Natural killer cell treated with Interleukin-12 subunit alpha and Interleukin-12 subunit beta and Interleukin-15 and Interleukin-18, amount 100 ng/mL, for 72 hours (primary cell): ENCODE data around the gene RUNDC3A. TPM values are rescaled to one million over a fixed set of nuclear protein-coding genes. Genes with fewer than 3 reads are reported as not detected.

ENCODE experiments used
- ATAC-seq, 2 donors: fragments of 150-1000 bp; cut with Tn5 transposase in 1 of 2; sonication (Bioruptor Pico), chemical (Tn5 transposase) in 1 of 2; 2 replicates each; pipeline ENCODE4 v1.10.0; 2021
- DNase-seq: peaks from one replicate; pipeline ENCODE4 v3.0.0; 2022; ENCODE audit warnings: low spot score
- H3K27ac Mint-ChIP-seq, 2 donors: 1 replicate in 1 of 2; 2 replicates in 1 of 2; pipeline ENCODE4 v1.8.0; 2022; ENCODE audit warnings: mixed read lengths in 2 of 2, mild to moderate bottlenecking in 1 of 2, moderate library complexity in 1 of 2
- H3K27me3 Mint-ChIP-seq, 2 donors: 1 replicate in 1 of 2; 2 replicates in 1 of 2; pipeline ENCODE4 v1.8.0; 2022; ENCODE audit warnings: mixed read lengths in 2 of 2
- H3K36me3 Mint-ChIP-seq: one replicate; pipeline ENCODE4 v1.8.0; 2022; ENCODE audit warnings: mixed read lengths
- H3K4me1 Mint-ChIP-seq, 2 donors: 1 replicate in 1 of 2; 2 replicates in 1 of 2; pipeline ENCODE4 v1.8.0; 2022; ENCODE audit warnings: low read depth in 2 of 2, mixed read lengths in 2 of 2, mild to moderate bottlenecking in 1 of 2
- H3K4me3 Mint-ChIP-seq: one replicate; pipeline ENCODE4 v1.8.0; 2022; ENCODE audit warnings: mixed read lengths
- H3K9me3 Mint-ChIP-seq: 2 replicates; pipeline ENCODE4 v1.8.0; 2022; ENCODE audit warnings: mixed read lengths
- total RNA-seq, 2 donors: library from RNA; stranded (reverse); gene quantifications; one replicate each; pipeline ENCODE4 v1.2.3, GENCODE V29; 2022

Gene RUNDC3A
- total RNA-seq, 2 donors from 2014 or later = 0.48 TPM; not detected in 1

DNA sequence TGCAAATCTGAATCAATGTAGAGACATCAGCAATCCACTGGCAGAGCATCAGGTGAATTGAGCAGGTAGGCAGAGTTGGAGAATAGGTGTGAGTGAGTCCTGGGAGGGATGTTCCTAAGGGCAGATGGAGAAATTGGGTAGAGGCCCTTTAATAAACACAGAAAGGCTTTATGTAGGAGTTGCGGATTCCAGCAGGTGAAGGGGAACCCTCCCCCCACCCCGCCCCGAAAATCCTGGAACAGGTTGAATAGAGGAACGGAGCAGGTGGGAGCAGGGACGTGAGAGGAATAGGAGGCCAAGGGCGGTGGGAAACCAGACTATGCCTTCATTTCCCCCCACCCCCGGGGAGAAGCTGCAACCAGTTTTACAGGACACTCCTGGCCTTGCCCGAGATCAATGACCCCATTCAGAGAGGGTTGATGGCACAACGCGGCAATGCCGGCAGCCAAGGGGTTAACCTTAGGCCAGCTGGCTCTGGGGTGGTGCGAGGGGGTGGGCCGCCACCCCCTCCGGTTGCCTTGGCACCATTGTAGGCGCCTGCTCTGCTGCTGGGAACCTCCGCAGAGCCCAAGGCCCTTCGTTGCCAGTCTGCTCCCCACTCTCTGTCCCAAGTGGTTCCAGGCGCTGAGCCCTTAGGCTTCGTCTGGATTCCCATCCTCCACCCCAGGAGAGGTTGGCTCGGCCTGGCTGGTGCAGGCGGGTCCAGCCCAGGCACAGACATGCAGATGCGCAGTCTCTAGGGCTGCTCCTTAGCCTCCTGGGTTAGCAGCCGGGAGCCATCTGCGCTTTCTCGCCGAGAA is 814 bp upstream of the RUNDC3A start:
- Mint-ChIP-seq H3K4me1 (peaks cover 16 to 20% of the 10 kb centered on the region in 2 donors), H3K9me3 (no peaks in the 10 kb centered on the region), H3K27me3 (peaks cover 22 to 23% of the 10 kb centered on the region in 2 donors), H3K27ac (no peak overlapping the region), H3K36me3 (no peaks in the 10 kb centered on the region), H3K4me3 (peak overlapping the region; percentile 44)
- ATAC-seq (no peak), DNase-seq (no peak)

DNA sequence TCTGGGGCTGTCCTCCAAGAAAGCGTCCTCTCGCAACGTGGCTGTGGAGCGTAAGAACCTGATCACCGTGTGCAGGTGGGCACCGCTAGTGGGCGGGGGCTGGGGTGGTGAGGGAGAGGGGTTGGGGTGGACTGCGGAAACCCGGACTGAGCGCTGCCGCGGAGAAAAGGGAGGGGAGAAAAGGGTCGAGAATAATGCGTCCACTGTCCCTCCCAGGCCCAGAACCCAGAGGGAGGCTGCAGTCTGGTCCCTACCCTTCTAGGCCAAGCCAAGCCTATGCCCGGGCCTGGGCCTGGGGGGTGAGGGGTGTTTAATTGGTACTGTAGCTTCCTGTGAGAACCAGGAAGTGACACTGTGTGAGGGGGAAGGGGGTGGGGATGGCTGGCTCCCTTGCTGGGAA is 464 bp downstream of the RUNDC3A start:
- Mint-ChIP-seq H3K9me3 (no peaks in the 10 kb centered on the region), H3K4me1 (peaks cover 16 to 18% of the 10 kb centered on the region in 2 donors), H3K4me3 (no peak overlapping the region), H3K36me3 (no peaks in the 10 kb centered on the region), H3K27ac (no peak overlapping the region), H3K27me3 (peaks cover 24 to 26% of the 10 kb centered on the region in 2 donors)
- DNase-seq (no peak), ATAC-seq (no peak)

DNA sequence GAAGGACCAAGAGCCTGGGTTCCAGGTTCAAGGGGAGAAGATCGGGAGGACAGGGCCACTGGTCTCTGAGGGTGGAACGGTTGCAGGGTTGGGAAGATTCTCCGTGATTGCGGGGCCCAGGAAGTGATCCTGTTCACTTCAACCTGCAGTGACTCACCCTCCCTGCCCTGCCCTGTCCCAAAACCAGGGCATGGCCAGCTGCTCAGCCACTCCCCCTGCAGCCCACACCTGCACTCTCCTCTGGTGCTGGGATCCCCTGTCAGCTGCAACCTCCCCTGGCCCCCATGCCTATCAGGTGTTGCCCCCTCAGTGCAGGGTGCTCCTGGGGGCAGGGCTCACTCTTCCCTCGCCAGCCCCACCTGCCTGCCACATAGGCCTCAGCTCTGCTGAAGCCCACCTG is 1.1 kb downstream of the RUNDC3A start:
- Mint-ChIP-seq H3K36me3 (no peaks in the 10 kb centered on the region), H3K27me3 (peaks cover 26 to 32% of the 10 kb centered on the region in 2 donors), H3K9me3 (no peaks in the 10 kb centered on the region), H3K4me3 (peak overlapping the region; percentile 50), H3K27ac (no peak overlapping the region), H3K4me1 (peaks cover 13 to 15% of the 10 kb centered on the region in 2 donors)
- DNase-seq (no peak), ATAC-seq (no peak)

DNA sequence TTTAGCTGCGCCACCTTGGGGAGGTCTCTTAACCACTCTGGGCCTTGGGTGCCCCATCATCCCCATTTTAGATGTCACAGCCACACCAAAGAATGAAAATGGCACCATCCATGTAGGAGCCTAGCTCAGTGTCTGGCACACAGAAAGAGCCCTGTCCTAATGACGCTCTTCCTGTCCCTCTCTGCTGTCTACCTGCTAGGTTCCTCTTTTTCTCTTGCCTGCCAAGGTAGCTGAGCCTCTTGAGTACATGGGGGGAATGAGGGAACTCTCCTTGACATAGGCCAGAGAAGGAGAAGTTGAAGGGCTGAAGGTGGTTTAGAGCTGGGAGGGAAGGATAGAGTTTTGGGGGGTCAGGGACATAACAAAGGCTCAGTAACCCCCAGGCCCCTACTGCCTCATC is 1.8 kb downstream of the RUNDC3A start:
- H3K27ac Mint-ChIP-seq = no peak overlapping the region
- H3K27me3 Mint-ChIP-seq = peaks cover 21 to 25% of the 10 kb centered on the region in 2 donors
- DNase-seq = no peak
- H3K4me3 Mint-ChIP-seq = peak overlapping the region; percentile 50
- H3K9me3 Mint-ChIP-seq = no peaks in the 10 kb centered on the region
- no peaks in the 10 kb centered on the region for H3K36me3 Mint-ChIP-seq
- ATAC-seq = no peak
- peaks cover 13 to 15% of the 10 kb centered on the region in 2 donors for H3K4me1 Mint-ChIP-seq

DNA sequence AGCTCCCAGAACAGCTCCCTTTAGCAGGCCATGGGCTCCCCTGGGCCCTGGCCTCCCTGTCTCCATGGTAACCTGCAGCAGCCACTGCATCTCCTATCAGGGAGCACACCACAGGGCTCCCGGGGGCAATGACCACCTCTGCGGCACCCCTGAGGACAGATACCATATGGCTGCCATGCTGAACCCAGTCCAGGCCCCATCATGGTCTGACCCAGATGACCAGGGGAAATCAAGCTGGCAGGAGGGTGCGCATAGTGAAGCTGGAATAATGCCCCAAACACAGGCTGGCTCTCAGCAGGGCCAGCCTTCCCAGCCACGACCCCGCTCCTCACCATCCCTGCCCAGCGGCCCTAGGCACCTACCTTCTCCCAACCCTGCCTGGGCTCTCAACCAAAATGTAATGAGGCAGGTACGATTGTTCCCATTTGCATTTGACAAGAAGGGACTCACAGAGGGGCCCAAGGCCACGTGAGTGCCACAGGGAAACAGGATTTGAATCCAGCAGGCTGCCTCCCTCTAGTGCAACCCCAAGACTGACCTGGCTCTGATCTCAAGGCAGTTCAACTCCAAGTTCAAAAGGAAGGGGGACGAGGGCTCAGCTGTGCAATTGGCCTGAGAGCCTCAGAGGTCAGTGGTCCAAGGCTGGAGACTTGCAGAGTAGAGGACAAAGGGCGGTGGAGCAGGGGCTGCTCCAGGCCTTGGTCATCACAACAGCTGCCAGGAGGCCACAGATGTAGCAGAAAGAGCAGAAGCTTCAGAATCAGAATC is 2.4 kb downstream of the RUNDC3A start:
- no peak for DNase-seq
- Mint-ChIP-seq H3K4me1 (peaks cover 17 to 21% of the 10 kb centered on the region in 2 donors), H3K27ac (no peak overlapping the region), H3K4me3 (no peak overlapping the region), H3K27me3 (peaks cover 26 to 30% of the 10 kb centered on the region in 2 donors), H3K36me3 (no peaks in the 10 kb centered on the region), H3K9me3 (no peaks in the 10 kb centered on the region)
- ATAC-seq = no peak

DNA sequence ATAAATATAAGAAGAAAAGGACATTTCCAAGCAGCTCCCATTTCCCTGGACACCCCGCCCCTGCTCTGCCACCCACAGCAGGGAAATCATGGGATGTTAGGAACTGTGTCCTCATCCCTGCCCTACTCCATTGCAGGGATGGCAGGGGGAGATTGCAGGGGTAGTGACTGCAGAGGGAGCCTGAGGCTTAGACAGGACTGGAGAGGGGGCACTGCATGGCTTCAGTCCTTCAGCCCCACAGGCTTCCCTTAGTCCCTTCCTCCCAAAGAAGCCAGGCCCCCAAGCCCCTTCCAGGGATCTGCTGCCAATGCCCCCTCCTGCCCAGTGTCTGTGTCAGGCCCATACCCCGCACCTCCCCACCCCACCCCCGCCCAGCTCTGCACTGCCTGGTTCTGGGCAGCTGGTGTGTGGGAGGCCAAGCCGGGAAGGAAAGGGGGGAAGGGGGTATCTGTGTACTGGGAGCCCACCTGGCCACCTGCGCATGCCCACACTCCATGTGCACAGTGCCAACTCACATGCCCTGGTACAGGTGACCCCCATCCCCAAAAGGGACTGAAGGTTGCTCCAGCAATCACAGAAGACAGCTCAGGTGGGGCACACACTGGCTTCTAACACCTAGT is 3.3 kb downstream of the RUNDC3A start:
- no peak overlapping the region for H3K4me3 Mint-ChIP-seq
- peaks cover 31% of the 10 kb centered on the region in 2 donors for H3K27me3 Mint-ChIP-seq
- no peaks in the 10 kb centered on the region for H3K36me3 Mint-ChIP-seq
- no peak overlapping the region for H3K27ac Mint-ChIP-seq
- DNase-seq (no peak), ATAC-seq (no peak)
- no peaks in the 10 kb centered on the region for H3K9me3 Mint-ChIP-seq
- peaks cover 22 to 23% of the 10 kb centered on the region in 2 donors for H3K4me1 Mint-ChIP-seq

DNA sequence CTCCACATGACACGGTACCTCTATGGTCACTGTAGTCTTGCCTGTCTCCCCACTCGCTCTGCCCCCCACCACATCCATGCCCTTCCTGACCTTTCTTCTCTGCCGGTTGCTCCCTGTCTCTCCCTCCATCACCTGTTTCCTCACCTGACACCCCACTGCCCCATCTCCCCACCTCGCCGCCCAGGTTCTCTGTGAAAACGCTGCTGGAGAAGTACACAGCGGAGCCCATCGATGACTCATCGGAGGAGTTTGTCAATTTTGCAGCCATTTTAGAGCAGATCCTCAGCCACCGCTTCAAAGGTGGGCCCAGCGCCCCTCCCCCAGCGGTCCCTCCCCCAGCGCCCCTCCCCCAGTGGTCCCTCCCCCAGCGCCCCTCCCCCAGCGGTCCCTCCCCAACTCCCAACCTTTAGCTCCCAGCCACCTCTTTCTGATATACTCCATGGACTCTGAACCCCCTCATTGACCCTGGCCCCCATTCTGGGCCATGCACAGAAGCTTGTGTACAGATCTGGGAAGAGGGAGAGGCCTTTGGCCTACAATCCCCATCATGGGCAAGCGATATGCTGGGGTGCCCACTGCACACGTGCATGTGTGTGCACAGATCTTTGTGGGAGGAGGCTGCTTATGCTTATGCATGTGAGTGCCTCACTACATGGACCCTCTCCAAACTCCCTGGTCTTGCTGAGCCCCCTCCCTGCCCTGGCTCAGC is 4.1 kb downstream of the RUNDC3A start:
- H3K4me1 Mint-ChIP-seq = peaks cover 19 to 21% of the 10 kb centered on the region in 2 donors
- peaks cover 29% of the 10 kb centered on the region in 2 donors for H3K27me3 Mint-ChIP-seq
- DNase-seq = no peak
- H3K27ac Mint-ChIP-seq = no peak overlapping the region
- no peak for ATAC-seq
- H3K9me3 Mint-ChIP-seq = no peaks in the 10 kb centered on the region
- no peaks in the 10 kb centered on the region for H3K36me3 Mint-ChIP-seq
- H3K4me3 Mint-ChIP-seq = no peak overlapping the region

DNA sequence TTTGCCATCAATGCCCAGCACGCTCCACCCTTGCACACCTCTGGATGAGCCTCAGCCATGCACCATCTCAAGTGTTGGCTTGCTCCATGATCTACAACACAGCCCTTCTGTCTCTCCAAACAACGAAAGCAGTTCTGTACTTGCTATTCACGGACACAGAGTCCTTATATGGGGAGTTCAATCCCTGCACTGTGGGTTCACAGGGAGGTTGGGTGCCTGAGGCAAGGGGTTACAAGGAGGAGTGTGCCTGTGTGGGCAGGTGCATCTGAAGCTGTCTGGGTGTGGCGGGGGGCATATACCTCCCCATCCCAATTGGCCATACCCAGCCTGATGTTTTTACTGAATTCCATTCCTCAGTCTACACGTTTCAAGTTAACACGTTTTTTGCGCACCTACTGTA is 5.6 kb downstream of the RUNDC3A start:
- DNase-seq (no peak), ATAC-seq (no peak)
- peaks cover 30 to 31% of the 10 kb centered on the region in 2 donors for H3K27me3 Mint-ChIP-seq
- H3K36me3 Mint-ChIP-seq = no peaks in the 10 kb centered on the region
- H3K27ac Mint-ChIP-seq = no peak overlapping the region
- H3K4me3 Mint-ChIP-seq = no peak overlapping the region
- peaks cover 21 to 22% of the 10 kb centered on the region in 2 donors for H3K4me1 Mint-ChIP-seq
- H3K9me3 Mint-ChIP-seq = no peaks in the 10 kb centered on the region

DNA sequence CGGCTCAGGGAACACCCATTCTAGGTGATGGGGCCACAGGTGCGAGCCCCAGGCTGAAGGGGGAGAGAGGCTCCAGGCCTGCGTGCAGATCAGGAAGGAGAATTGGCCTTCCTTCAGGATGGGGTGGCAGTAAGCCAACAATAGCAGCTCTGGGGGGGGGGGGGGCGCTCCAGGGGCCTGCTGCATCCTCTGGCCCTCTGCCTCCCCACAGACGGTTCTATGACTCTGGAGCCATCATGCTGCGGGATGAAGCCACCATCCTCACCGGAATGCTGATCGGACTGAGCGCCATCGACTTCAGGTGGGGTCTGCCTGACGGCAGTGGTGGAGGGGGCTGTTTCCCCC is 6.1 kb downstream of the RUNDC3A start:
- Mint-ChIP-seq H3K27ac (no peak overlapping the region), H3K4me3 (no peak overlapping the region), H3K27me3 (peaks cover 30 to 31% of the 10 kb centered on the region in 2 donors), H3K9me3 (no peaks in the 10 kb centered on the region), H3K36me3 (peaks cover 3% of the 10 kb centered on the region), H3K4me1 (peaks cover 21% of the 10 kb centered on the region in 2 donors)
- no peak for DNase-seq
- no peak for ATAC-seq

DNA sequence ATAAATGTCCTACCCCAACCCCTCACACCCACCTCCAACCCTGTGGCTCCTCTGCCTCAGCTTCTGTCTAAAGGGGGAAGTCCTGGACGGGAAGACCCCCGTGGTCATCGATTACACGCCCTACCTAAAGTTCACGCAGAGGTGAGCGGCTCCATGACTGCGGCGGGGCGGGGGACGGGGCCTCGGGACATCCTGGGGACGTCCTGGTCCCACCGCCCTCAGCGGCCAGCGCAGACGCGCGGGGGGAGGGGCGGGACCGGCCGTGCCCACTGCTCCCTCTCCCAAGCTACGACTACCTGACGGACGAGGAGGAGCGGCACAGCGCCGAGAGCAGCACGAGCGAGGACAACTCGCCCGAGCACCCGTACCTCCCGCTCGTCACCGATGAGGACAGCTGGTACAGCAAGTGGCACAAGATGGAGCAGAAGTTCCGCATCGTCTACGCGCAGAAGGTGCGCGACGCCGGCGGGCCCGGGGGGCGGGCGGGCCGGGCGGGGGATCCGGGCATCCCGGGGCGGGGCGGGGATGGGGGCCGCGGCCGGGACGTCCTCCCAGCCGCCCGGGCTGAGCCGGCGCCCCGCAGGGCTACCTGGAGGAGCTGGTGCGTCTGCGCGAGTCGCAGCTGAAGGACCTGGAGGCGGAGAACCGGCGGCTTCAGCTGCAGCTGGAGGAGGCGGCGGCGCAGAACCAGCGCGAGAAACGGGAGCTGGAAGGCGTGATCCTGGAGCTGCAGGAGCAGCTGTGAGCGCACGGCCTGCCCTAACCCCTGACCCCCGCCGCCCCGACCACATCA is 6.7 kb downstream of the RUNDC3A start:
- peak; percentile 25 to 45 for ATAC-seq
- Mint-ChIP-seq H3K4me3 (peak overlapping the region; percentile 82), H3K27me3 (peaks cover 27 to 31% of the 10 kb centered on the region in 2 donors)

DNA sequence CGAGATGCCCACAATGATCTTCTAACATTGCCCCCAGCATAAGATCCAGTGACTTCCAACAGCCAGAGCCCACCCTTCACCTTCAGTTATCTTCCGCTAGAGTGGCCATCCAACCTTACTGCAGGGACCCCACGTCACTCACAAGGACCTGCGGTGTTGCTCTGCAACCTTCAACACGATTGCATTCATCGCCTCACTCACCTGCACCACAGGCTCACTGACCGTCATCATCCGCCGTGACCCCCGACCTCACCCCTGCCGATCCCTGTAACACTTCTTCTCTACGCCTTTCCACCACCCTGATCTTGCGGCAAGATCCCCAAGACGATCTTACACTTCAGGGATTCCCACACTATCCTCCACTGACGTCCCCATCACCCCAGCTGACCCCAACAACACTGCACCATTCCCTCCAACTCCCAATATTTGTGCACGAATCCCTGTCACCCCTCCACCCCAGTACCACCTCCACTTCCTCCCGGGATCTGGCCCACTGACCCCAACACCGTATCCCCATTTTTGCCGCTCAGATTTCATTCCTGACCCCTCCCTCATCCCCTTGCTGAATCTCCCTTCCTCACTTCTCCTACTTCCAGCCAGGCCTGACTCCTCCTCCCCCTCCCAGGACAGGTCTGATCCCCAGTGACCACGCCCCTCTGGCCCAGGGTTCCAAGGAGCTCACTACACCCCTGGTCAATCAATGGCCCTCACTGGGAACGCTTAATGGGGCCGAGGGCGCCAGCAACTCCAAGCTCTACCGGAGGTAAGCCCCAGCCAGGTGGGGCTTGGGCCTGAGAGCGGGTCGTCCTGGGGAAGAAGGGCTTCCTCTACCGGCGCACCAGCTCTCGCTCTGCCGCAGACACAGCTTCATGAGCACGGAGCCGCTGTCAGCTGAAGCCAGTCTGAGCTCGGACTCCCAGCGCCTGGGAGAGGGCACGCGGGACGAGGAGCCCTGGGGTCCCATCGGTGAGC is 7.6 kb downstream of the RUNDC3A start:
- Mint-ChIP-seq H3K27ac (no peak overlapping the region), H3K36me3 (peaks cover 4% of the 10 kb centered on the region), H3K9me3 (no peaks in the 10 kb centered on the region), H3K27me3 (peaks cover 27 to 31% of the 10 kb centered on the region in 2 donors), H3K4me1 (peaks cover 15 to 16% of the 10 kb centered on the region in 2 donors), H3K4me3 (peak overlapping the region; percentile 82)
- no peak for ATAC-seq
- DNase-seq = peak; percentile 59

More for the DNA sequence above, 6.7 kb downstream of the RUNDC3A start:
- H3K9me3 Mint-ChIP-seq = no peaks in the 10 kb centered on the region
- peak; percentile 58 for DNase-seq
- H3K4me1 Mint-ChIP-seq = peaks cover 15 to 17% of the 10 kb centered on the region in 2 donors
- no peak overlapping the region for H3K27ac Mint-ChIP-seq
- H3K36me3 Mint-ChIP-seq = peaks cover 4% of the 10 kb centered on the region

DNA sequence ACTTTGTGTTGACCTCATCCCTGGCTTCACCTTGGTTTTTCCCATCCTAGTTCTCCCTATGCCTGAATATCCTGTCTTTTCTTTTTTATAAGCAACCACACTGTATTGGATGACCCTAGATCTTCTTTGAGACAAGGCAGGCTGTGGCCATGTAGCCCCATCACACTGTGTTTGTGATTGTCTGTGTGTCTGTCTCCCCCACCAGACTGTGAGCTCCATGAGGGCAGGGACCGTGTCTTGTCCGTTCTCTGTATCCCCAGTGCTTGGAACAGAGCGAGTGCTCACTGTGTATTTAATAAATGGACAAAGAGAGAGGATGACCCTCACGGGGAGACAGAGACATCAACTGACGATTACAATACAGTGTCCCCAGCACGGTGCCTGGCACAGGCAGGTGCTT is 9.1 kb downstream of the RUNDC3A start:
- peaks cover 15 to 16% of the 10 kb centered on the region in 2 donors for H3K4me1 Mint-ChIP-seq

More for the DNA sequence above, 9.1 kb downstream of the RUNDC3A start:
- Mint-ChIP-seq H3K4me3 (no peak overlapping the region), H3K27ac (no peak overlapping the region), H3K27me3 (peaks cover 24 to 31% of the 10 kb centered on the region in 2 donors), H3K9me3 (no peaks in the 10 kb centered on the region), H3K36me3 (peaks cover 4% of the 10 kb centered on the region)
- DNase-seq = peak; percentile 8
- no peak for ATAC-seq
